ENCODE measurements around the gene NAA80. TPM values are rescaled to one million over a fixed set of nuclear protein-coding genes. Genes with fewer than 3 reads are reported as not detected.

Gene NAA80
- total and polyA plus RNA-seq, 2 of the 8 experiments (the other 6 are each of a cell fraction or from before 2014, with no cell fraction given) = 11.3 to 16.7 TPM

DNA sequence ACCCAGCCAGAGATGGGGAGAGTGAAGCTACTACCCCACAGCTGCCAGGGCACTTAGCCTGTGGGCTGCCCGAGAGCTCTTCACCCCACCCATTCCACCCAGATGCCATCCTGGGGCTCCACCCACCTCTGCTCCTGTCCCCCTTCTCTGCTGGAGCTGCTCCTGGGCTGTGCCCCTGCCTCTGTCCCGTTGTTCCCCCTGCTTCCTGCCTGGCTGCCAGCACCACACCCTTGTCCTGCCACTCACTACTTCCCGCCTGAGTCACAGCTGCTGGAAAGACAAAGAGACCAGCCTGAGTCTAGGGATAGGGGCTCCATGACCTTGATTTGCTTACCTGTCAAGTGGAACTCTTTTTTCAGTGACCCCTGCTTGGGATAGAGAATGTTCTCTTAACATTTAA lies 50.8 kb downstream of the NAA80 start:
- WGBS, 2 experiments (ENCODE audit: extremely low coverage in 1 of 2, insufficient coverage in 1 of 2, insufficient read length in 1 of 2, insufficient replicate concordance in 2 of 2, low coverage in 1 of 2, low lambda C conversion rate in 2 of 2, missing lambda C conversion rate in 1 of 2) = 82% methylated on average over 3 of the region's 3 CpGs; no CpG with 5 or more reads in 1 of the 2 experiments
- Histone ChIP-seq H4K20me1 (replicated peaks in 1 of 2; ENCODE audit: control insufficient read depth in 1 of 2, insufficient read depth in 2 of 2, low read length in 2 of 2) (peaks cover 18 to 44% of the 10 kb centered on the region in 2 experiments), H3K23me2 (ENCODE audit: low read depth, low read length) (no peaks in the 10 kb centered on the region), H3K18ac (ENCODE audit: extremely low read depth, low read length) (no peak overlapping the region), H3K56ac (replicated peaks; ENCODE audit: insufficient read length, low read depth, low read length) (no peak overlapping the region), H4K5ac (ENCODE audit: insufficient read length, low read depth, low read length) (no peak overlapping the region), H3K14ac (ENCODE audit: insufficient read length) (no peak overlapping the region), H3K23ac (ENCODE audit: insufficient read length) (no peak overlapping the region), H2BK20ac (ENCODE audit: low read length) (no peak overlapping the region), H3K4ac (replicated peaks; ENCODE audit: insufficient read length, low read depth, low read length) (no peak overlapping the region), H3K4me3 (ENCODE audit: extremely low read depth in 1 of 4, insufficient read depth in 2 of 4, low read depth in 3 of 4, low read length in 4 of 4) (no peak overlapping the region), H2BK5ac (ENCODE audit: low read depth, low read length) (no peak overlapping the region; the same call in 1 of the 2 replicates), H3K79me2 (ENCODE audit: control insufficient read depth in 1 of 2, insufficient read depth in 2 of 2, low read length in 2 of 2) (peaks cover 3 to 76% of the 10 kb centered on the region in 2 experiments), H4K91ac (replicated peaks; ENCODE audit: insufficient read length, low read length) (no peak overlapping the region), H3K4me1 (replicated peaks in 1 of 4; ENCODE audit: control insufficient read depth in 3 of 4, insufficient read depth in 4 of 4, low read length in 3 of 4) (peaks cover 5 to 25% (median 19%) of the 10 kb centered on the region in 4 experiments), H2AK5ac (ENCODE audit: low read depth, low read length) (no peak overlapping the region), H2BK120ac (replicated peaks; ENCODE audit: low read depth, low read length) (no peak overlapping the region), H3K27ac (ENCODE audit: low read depth, low read length) (no peak overlapping the region), H3K4me2 (ENCODE audit: insufficient read depth in 1 of 2, low read depth in 2 of 2, low read length in 2 of 2) (no peak overlapping the region), H3K27me3 (replicated peaks in 1 of 4; ENCODE audit: control insufficient read depth in 3 of 4, extremely low read depth in 1 of 4, insufficient read depth in 3 of 4, low read length in 3 of 4) (no peaks in the 10 kb centered on the region), H3K9ac (replicated peaks in 1 of 4; ENCODE audit: extremely low read depth in 1 of 4, low read depth in 3 of 4, low read length in 3 of 4) (no peak overlapping the region), H2BK12ac (ENCODE audit: low read depth, low read length) (no peak overlapping the region), H2AFZ (ENCODE audit: low read length) (no peak overlapping the region), H4K8ac (ENCODE audit: extremely low read depth, insufficient read depth, low read length) (no peak overlapping the region), H3K79me1 (ENCODE audit: low read depth, low read length) (peaks cover 34% of the 10 kb centered on the region), H3K36me3 (ENCODE audit: control insufficient read depth in 2 of 4, insufficient read depth in 4 of 4, low read length in 3 of 4) (peaks cover 2 to 13% (median 6%) of the 10 kb centered on the region in 4 experiments; a peak in 5 of 8 replicates), H3K9me3 (ENCODE audit: insufficient read depth in 2 of 2, low read depth in 1 of 2, low read length in 1 of 2) (no peaks in the 10 kb centered on the region), H2BK15ac (ENCODE audit: low read length) (no peak overlapping the region)
- DNase-seq (ENCODE audit: low read depth in 1 of 2, low spot score in 2 of 2) = no peak
- CTCF ChIA-PET (ENCODE audit: partially characterized antibody) = interaction anchor here (0.8 to 53.5 kb wide), 10 partner anchors 9 to 126 kb away, joined by 3 to 2149 read pairs (median 11); partner anchors contain the start of genes GNAI2, GNAT1, SEMA3B and SLC38A3
- POLR2A ChIA-PET (ENCODE audit: partially characterized antibody) = interaction anchor here (0.6 to 3.5 kb wide), 5 partner anchors 11 to 41 kb away, joined by 3 to 17 read pairs (median 8); no protein-coding TSS in a partner anchor
- no peak for FAIRE-seq
- TF ChIP-seq BACH1 (IDR thresholded peaks at IDR 0.05; ENCODE audit: low read length) (no peak), TAF1 (IDR thresholded peaks at IDR 0.05; ENCODE audit: low read depth, low read length) (no peak), KDM1A (IDR thresholded peaks at IDR 0.05; ENCODE audit: borderline replicate concordance, low read length) (no peak), NANOG (IDR thresholded peaks at IDR 0.05; ENCODE audit: insufficient read depth, low read depth, low read length, poor library complexity, severe bottlenecking) (no peak), ZNF274 (IDR thresholded peaks at IDR 0.05; ENCODE audit: borderline replicate concordance, extremely low read depth, low read length) (no peak), SUZ12 (IDR thresholded peaks at IDR 0.05; ENCODE audit: low read length) (no peak), SP4 (IDR thresholded peaks at IDR 0.05; ENCODE audit: low read length) (no peak), KDM4A (IDR thresholded peaks at IDR 0.05; ENCODE audit: low read depth, low read length, severe bottlenecking) (no peak), POLR2A (IDR thresholded peaks at IDR 0.05; ENCODE audit: control extremely low read depth in 1 of 2, low read depth in 2 of 2, low read length in 2 of 2) (no peak), SIX5 (IDR thresholded peaks at IDR 0.05; ENCODE audit: low read depth, low read length) (no peak), JUND (IDR thresholded peaks at IDR 0.05; ENCODE audit: low read length) (no peak)
- TF ChIP-seq, protein P1, sequence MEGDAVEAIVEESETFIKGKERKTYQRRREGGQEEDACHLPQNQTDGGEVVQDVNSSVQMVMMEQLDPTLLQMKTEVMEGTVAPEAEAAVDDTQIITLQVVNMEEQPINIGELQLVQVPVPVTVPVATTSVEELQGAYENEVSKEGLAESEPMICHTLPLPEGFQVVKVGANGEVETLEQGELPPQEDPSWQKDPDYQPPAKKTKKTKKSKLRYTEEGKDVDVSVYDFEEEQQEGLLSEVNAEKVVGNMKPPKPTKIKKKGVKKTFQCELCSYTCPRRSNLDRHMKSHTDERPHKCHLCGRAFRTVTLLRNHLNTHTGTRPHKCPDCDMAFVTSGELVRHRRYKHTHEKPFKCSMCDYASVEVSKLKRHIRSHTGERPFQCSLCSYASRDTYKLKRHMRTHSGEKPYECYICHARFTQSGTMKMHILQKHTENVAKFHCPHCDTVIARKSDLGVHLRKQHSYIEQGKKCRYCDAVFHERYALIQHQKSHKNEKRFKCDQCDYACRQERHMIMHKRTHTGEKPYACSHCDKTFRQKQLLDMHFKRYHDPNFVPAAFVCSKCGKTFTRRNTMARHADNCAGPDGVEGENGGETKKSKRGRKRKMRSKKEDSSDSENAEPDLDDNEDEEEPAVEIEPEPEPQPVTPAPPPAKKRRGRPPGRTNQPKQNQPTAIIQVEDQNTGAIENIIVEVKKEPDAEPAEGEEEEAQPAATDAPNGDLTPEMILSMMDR (IDR thresholded peaks at IDR 0.05; ENCODE audit: control extremely low read depth in 1 of 3, insufficient read depth in 1 of 3, low read depth in 1 of 3, low read length in 3 of 3) = no peak

Measured in H1 (cell line).